HL-60 (cell line): Measurements from ENCODE around the gene ARHGAP26.

ENCODE experiments used
- CTCF ChIP-seq: IDR thresholded peaks from one replicate; pipeline ENCODE4 v1.5.1; 2011; ENCODE audit warnings: low read length, control low read depth, inconsistent platforms; ENCODE audit not compliant: insufficient read depth
- GABPA ChIP-seq: IDR thresholded peaks from 2 replicates; pipeline ENCODE4 v1.6.1; 2012; ENCODE audit warnings: low read depth
- POLR2AphosphoS5 ChIP-seq: IDR thresholded peaks from 2 replicates; pipeline ENCODE4 v1.6.1; 2012; ENCODE audit warnings: low read depth
- REST ChIP-seq: IDR thresholded peaks from 2 replicates; pipeline ENCODE4 v1.6.1; 2012; ENCODE audit warnings: low read depth; ENCODE audit not compliant: insufficient replicate concordance
- SPI1 ChIP-seq: IDR thresholded peaks from 2 replicates; pipeline ENCODE4 v1.6.1; 2012; ENCODE audit warnings: low read depth, mild to moderate bottlenecking, borderline replicate concordance

GRCh38 chr5:143156572-143156971 is 386.4 kb downstream of the ARHGAP26 start:
- no peak for TF ChIP-seq CTCF
- TF ChIP-seq REST, result no peak
- no peak for TF ChIP-seq POLR2AphosphoS5
- no peak for TF ChIP-seq SPI1
- no peak for TF ChIP-seq GABPA
